OCI-LY3 (cell line): ENCODE results near the gene MTCL1.
A peak's percentile ranks its signal among the peaks of the same experiment; 100 is the strongest.

ENCODE experiments used
- H2AFZ ChIP-seq: fragments of 200-600, 300-600 bp; shearing (Covaris generic); 2 replicates; pipeline ENCODE4 v1.6.0; 2014; ENCODE audit warnings: antibody characterized with exemption, low read depth, low read length
- H3K27ac ChIP-seq: fragments of 200-600, 300-600 bp; sonication (generic); 2 replicates; pipeline ENCODE4 v1.5.1; 2014; ENCODE audit warnings: mild to moderate bottlenecking, low read length, moderate library complexity, mixed read lengths
- H3K27me3 ChIP-seq: fragments of 200-600, 300-600 bp; sonication (generic); 2 replicates; pipeline ENCODE4 v1.6.1; 2014; ENCODE audit warnings: low read depth, low read length, mixed read lengths
- H3K36me3 ChIP-seq: fragments of 200-600, 300-600 bp; sonication (generic); replicated peaks from 2 replicates; pipeline ENCODE3; 2014; ENCODE audit warnings: low read depth, low read length, mixed read lengths
- H3K4me1 ChIP-seq: fragments of 300-600, 200-600 bp; sonication (generic); 2 replicates; pipeline ENCODE4 v1.6.1; 2014; ENCODE audit warnings: low read length, mixed read lengths
- H3K4me2 ChIP-seq: fragments of 200-600, 300-600 bp; sonication (generic); 2 replicates; pipeline ENCODE4 v1.6.1; 2014; ENCODE audit warnings: low read length, mixed read lengths
- H3K4me3 ChIP-seq: fragments of 300-600, 200-600 bp; sonication (generic); 2 replicates; pipeline ENCODE4 v1.5.1; 2014; ENCODE audit warnings: antibody characterized with exemption, mild to moderate bottlenecking, low read length, moderate library complexity
- H3K79me2 ChIP-seq: fragments of 300-600, 200-600 bp; shearing (Covaris generic); 2 replicates; pipeline ENCODE4 v1.6.1; 2014; ENCODE audit warnings: mild to moderate bottlenecking, low read length, mixed read lengths
- H3K9ac ChIP-seq: fragments of 300-600, 200-600 bp; shearing (Covaris generic); 2 replicates; pipeline ENCODE4 v1.6.0; 2014; ENCODE audit warnings: mild to moderate bottlenecking, low read length, moderate library complexity
- H3K9me3 ChIP-seq: fragments of 200-600, 300-600 bp; shearing (Covaris generic); 2 replicates; pipeline ENCODE4 v1.6.1; 2014; ENCODE audit warnings: low read length, mixed read lengths; ENCODE audit not compliant: insufficient read depth
- H4K20me1 ChIP-seq: fragments of 200-600, 300-600 bp; sonication (generic); 2 replicates; pipeline ENCODE4 v1.6.1; 2016; ENCODE audit warnings: low read length, mixed read lengths; ENCODE audit not compliant: insufficient read depth
- EZH2phosphoT487 ChIP-seq: fragments of 200-600 bp; shearing (Covaris generic); IDR thresholded peaks from 2 replicates; pipeline ENCODE4 v1.6.1; 2018; ENCODE audit warnings: antibody characterized with exemption, mixed run types, low read depth
- TF ChIP-seq, protein P1 (sequence below): fragments of 200-600, 300-600 bp; sonication (generic); IDR thresholded peaks from 2 replicates; pipeline ENCODE4 v1.5.1; 2014; ENCODE audit warnings: antibody characterized with exemption, low read length, low read depth

MTCL1 gene

DNA sequence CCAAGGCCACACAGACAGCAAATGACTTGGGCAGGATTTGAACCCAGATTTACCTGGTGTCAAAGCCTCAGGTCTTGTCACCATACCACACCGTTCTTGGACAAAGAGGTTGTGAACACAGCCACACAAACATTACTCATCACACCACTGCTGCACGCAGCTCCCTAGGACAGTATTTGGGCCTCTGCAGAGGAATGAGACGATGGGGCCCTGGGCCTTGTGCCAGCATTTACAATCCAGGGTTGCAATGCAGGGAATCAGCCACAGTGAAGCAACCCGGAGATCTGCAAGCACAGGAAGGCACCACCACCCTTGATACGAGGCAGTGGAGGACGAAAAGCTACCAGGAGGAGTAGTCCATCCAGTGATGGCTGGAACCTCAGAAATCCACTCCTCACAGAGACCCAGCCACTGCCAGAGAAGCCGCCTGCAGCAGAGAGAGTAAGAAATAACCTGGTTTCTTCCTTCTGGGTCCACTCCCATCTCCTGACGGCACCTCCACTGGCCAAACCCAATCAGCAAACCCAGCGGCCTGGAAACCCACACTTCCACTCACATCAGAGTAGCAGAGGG lies 3.7 kb upstream of the MTCL1 start:
- no peaks in the 10 kb centered on the region for H3K27me3 ChIP-seq
- H2AFZ ChIP-seq, result no peak overlapping the region
- no peak overlapping the region for H3K4me2 ChIP-seq
- H3K79me2 ChIP-seq, result peaks cover 7% of the 10 kb centered on the region
- TF ChIP-seq, protein P1, sequence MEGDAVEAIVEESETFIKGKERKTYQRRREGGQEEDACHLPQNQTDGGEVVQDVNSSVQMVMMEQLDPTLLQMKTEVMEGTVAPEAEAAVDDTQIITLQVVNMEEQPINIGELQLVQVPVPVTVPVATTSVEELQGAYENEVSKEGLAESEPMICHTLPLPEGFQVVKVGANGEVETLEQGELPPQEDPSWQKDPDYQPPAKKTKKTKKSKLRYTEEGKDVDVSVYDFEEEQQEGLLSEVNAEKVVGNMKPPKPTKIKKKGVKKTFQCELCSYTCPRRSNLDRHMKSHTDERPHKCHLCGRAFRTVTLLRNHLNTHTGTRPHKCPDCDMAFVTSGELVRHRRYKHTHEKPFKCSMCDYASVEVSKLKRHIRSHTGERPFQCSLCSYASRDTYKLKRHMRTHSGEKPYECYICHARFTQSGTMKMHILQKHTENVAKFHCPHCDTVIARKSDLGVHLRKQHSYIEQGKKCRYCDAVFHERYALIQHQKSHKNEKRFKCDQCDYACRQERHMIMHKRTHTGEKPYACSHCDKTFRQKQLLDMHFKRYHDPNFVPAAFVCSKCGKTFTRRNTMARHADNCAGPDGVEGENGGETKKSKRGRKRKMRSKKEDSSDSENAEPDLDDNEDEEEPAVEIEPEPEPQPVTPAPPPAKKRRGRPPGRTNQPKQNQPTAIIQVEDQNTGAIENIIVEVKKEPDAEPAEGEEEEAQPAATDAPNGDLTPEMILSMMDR, result no peak
- TF ChIP-seq EZH2phosphoT487, result no peak
- H3K4me1 ChIP-seq, result peaks cover 11% of the 10 kb centered on the region
- no peak overlapping the region for H3K27ac ChIP-seq
- H3K9ac ChIP-seq, result no peak overlapping the region
- no peaks in the 10 kb centered on the region for H3K9me3 ChIP-seq
- no peaks in the 10 kb centered on the region for H3K36me3 ChIP-seq
- no peaks in the 10 kb centered on the region for H4K20me1 ChIP-seq
- no peak overlapping the region for H3K4me3 ChIP-seq

DNA sequence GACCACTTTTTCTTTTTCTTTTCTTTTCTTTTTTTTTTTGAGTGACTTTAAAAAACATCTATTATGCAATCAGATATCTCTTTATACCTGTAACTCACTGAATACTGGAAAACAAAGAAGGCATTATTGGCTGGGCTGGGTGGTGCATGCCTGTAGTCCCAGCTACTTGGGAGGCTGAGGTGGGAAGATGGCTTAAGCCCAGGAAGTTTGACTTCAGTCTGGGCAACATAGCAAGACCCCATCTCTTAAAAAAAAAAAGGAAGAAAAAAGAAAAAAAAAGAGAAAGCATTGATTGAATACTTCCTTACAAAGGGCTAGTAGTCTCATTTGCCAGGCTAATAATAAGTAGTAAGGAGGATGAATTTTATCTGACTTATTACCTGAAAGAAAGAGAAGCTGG lies 2.7 kb upstream of the MTCL1 start:
- no peaks in the 10 kb centered on the region for H3K36me3 ChIP-seq
- no peak overlapping the region for H3K4me2 ChIP-seq
- H3K9me3 ChIP-seq, result no peaks in the 10 kb centered on the region
- peaks cover 8% of the 10 kb centered on the region; the same call in 1 of the 2 replicates for H4K20me1 ChIP-seq
- no peak overlapping the region for H3K27ac ChIP-seq
- H3K9ac ChIP-seq, result no peak overlapping the region
- H3K27me3 ChIP-seq, result no peaks in the 10 kb centered on the region
- peaks cover 17% of the 10 kb centered on the region for H3K4me1 ChIP-seq
- no peak overlapping the region for H2AFZ ChIP-seq
- H3K4me3 ChIP-seq, result no peak overlapping the region
- TF ChIP-seq, protein P1, result no peak
- no peak for TF ChIP-seq EZH2phosphoT487
- H3K79me2 ChIP-seq, result peaks cover 17% of the 10 kb centered on the region

DNA sequence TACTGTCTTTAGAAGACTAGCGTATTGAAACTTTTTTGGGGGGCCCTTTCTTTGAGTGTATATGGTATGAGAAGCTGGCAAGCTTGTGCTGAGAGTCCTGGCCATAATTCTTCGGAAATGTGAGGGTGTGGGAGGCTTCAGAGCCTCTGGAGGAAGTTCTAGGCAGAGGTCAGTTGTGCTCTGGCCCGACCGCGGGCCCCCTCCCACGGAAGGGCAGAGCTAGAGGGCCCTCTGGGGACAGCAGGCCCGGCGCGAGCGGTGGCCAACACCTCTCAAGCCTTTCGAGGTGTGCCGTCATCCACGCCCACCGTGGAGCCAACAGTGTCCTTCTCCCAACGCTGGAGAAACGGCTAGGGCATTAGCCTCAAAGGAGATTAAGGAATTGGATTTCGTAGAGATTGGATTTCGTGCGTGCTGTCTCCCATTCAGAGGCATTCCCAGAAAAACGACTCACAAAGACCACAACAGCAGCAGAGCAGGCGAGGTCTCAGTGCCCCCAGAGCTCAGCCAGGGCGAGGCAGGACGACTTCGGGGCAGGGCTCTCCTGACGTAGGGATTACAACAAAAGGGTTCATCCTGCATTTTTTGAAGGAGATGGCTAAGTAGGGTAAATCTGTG lies 2.2 kb upstream of the MTCL1 start:
- Histone ChIP-seq H3K27me3 (no peaks in the 10 kb centered on the region), H2AFZ (no peak overlapping the region), H4K20me1 (peaks cover 14% of the 10 kb centered on the region; the same call in 1 of the 2 replicates), H3K4me2 (no peak overlapping the region), H3K9me3 (no peaks in the 10 kb centered on the region), H3K27ac (no peak overlapping the region), H3K4me1 (peaks cover 19% of the 10 kb centered on the region), H3K4me3 (no peak overlapping the region), H3K9ac (no peak overlapping the region), H3K36me3 (no peaks in the 10 kb centered on the region), H3K79me2 (peaks cover 23% of the 10 kb centered on the region)
- TF ChIP-seq EZH2phosphoT487, result no peak
- TF ChIP-seq, protein P1, result no peak

DNA sequence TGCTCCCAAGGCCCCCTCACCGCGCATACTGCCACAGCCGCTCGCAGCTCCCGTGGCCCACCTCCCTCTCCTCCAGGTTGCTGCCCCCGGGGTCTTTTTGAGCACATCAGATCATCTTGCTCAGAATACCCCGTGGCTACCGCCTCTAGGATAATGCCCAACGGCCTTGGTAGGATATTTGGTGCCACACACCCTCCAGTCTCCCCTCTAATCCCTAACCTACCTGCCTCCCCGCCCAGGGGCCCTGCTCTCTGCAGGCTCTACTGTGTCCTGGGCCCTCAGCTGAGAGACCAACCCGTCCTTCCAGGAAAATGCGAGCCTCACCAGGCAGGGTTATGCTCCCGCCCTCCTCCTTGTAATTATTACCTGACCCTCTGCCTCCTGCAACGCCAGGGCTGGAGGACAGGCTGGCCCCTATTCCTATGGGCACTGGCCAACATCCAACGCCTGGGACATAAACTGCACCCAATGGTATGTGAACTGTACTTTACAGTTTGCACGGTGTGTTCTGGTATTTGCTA lies 1.5 kb upstream of the MTCL1 start:
- Histone ChIP-seq H2AFZ (0 out of 2 replicates have a peak overlapping the region, but pooled peaks have one; percentile 43), H3K9ac (peak overlapping the region; percentile 57)

More for the DNA sequence above, 1.5 kb upstream of the MTCL1 start:
- peak overlapping the region; percentile 90 for H3K4me2 ChIP-seq
- TF ChIP-seq, protein P1, result no peak
- TF ChIP-seq EZH2phosphoT487, result no peak
- H3K4me1 ChIP-seq, result peaks cover 19% of the 10 kb centered on the region
- H3K79me2 ChIP-seq, result peaks cover 29% of the 10 kb centered on the region
- H4K20me1 ChIP-seq, result peaks cover 20% of the 10 kb centered on the region
- H3K36me3 ChIP-seq, result peaks cover 6% of the 10 kb centered on the region
- H3K9me3 ChIP-seq, result no peaks in the 10 kb centered on the region
- H3K27me3 ChIP-seq, result no peaks in the 10 kb centered on the region
- no peak overlapping the region for H3K27ac ChIP-seq
- peak overlapping the region; percentile 77 for H3K4me3 ChIP-seq
